Measurements from ENCODE around the gene C4orf50. TPM values are rescaled to one million over a fixed set of nuclear protein-coding genes. Genes with fewer than 3 reads are reported as not detected.

Gene C4orf50
- total and polyA plus RNA-seq, 2 experiments from 2014 or later, result not detected

GRCh38 chr4:5885733-5886132 is 132.5 kb downstream of the C4orf50 start:
- no peak overlapping the region for H3K4me2 ChIP-seq (ENCODE audit: unreplicated experiment)
- H3K27ac ChIP-seq, result no peak overlapping the region
- H3K9me3 ChIP-seq (ENCODE audit: low read depth), result no peaks in the 10 kb centered on the region
- WGBS, 2 experiments (ENCODE audit: low coverage in 1 of 2, low lambda C conversion rate in 2 of 2, missing lambda C conversion rate in 2 of 2), result 24 to 38% methylated on average over 3 of the region's 3 CpGs
- no peaks in the 10 kb centered on the region for H3K4me1 ChIP-seq (ENCODE audit: insufficient read depth)
- H3K9ac ChIP-seq, result no peak overlapping the region
- no peaks in the 10 kb centered on the region for H4K20me1 ChIP-seq (ENCODE audit: insufficient read depth)
- no peaks in the 10 kb centered on the region for H3K36me3 ChIP-seq (ENCODE audit: low read depth)
- in situ Hi-C loops (cut with MboI), result no loop called here
- H3K27me3 ChIP-seq (replicated peaks; ENCODE audit: insufficient read depth), result peaks cover 39% of the 10 kb centered on the region
- no peaks in the 10 kb centered on the region for H3F3A ChIP-seq (ENCODE audit: insufficient read depth)
- TF ChIP-seq EZH2phosphoT487 (IDR thresholded peaks at IDR 0.05; ENCODE audit: insufficient read depth, low read depth) (no peak), EZH2 (IDR thresholded peaks at IDR 0.05; ENCODE audit: insufficient read depth, poor library complexity, severe bottlenecking) (no peak)
- no peak overlapping the region for H3K4me3 ChIP-seq
- H3K9me2 ChIP-seq (ENCODE audit: insufficient read depth), result no peaks in the 10 kb centered on the region
- no peak for DNase-seq
- no peak overlapping the region for H2AFZ ChIP-seq
- no peaks in the 10 kb centered on the region for H3K79me2 ChIP-seq (ENCODE audit: insufficient read depth)

- TF ChIP-seq EZH2phosphoT487 (IDR thresholded peaks at IDR 0.05; ENCODE audit: insufficient read depth, low read depth), result no peak
- no peak for TF ChIP-seq EZH2 (IDR thresholded peaks at IDR 0.05; ENCODE audit: insufficient read depth, poor library complexity, severe bottlenecking)
- peaks cover 31% of the 10 kb centered on the region for H3K27me3 ChIP-seq (replicated peaks; ENCODE audit: insufficient read depth)
Measured at GRCh38 chr4:5884796-5885195, 133.4 kb downstream of the C4orf50 start.

GRCh38 chr4:5883916-5884315 is 134.3 kb downstream of the C4orf50 start:
- TF ChIP-seq EZH2phosphoT487 (IDR thresholded peaks at IDR 0.05; ENCODE audit: insufficient read depth, low read depth) (no peak), EZH2 (IDR thresholded peaks at IDR 0.05; ENCODE audit: insufficient read depth, poor library complexity, severe bottlenecking) (no peak)
- H3K4me3 ChIP-seq, result no peak overlapping the region
- H3K27me3 ChIP-seq (replicated peaks; ENCODE audit: insufficient read depth), result peaks cover 22% of the 10 kb centered on the region
- H4K20me1 ChIP-seq (ENCODE audit: insufficient read depth), result no peaks in the 10 kb centered on the region
- 0 to 5% methylated on average over 1 of the region's 1 CpG for WGBS, 2 experiments (ENCODE audit: low coverage in 1 of 2, low lambda C conversion rate in 2 of 2, missing lambda C conversion rate in 2 of 2)
- no peaks in the 10 kb centered on the region for H3K4me1 ChIP-seq (ENCODE audit: insufficient read depth)
- no peaks in the 10 kb centered on the region for H3K36me3 ChIP-seq (ENCODE audit: low read depth)
- H3K9me3 ChIP-seq (ENCODE audit: low read depth), result no peaks in the 10 kb centered on the region
- H3K4me2 ChIP-seq (ENCODE audit: unreplicated experiment), result no peak overlapping the region
- no peaks in the 10 kb centered on the region for H3K79me2 ChIP-seq (ENCODE audit: insufficient read depth)
- DNase-seq, result peak; percentile 7
- no peak overlapping the region for H3K9ac ChIP-seq
- in situ Hi-C loops (cut with MboI), result no loop called here
- H3K9me2 ChIP-seq (ENCODE audit: insufficient read depth), result no peaks in the 10 kb centered on the region
- no peak overlapping the region for H2AFZ ChIP-seq
- H3F3A ChIP-seq (ENCODE audit: insufficient read depth), result no peaks in the 10 kb centered on the region
- no peak overlapping the region for H3K27ac ChIP-seq

More at GRCh38 chr4:5884796-5885195, 133.4 kb downstream of the C4orf50 start:
- no peaks in the 10 kb centered on the region for H3K36me3 ChIP-seq (ENCODE audit: low read depth)
- no peaks in the 10 kb centered on the region for H3K79me2 ChIP-seq (ENCODE audit: insufficient read depth)
- H3K9ac ChIP-seq, result no peak overlapping the region
- no peak overlapping the region for H3K27ac ChIP-seq
- no peak overlapping the region for H2AFZ ChIP-seq
- H3K4me3 ChIP-seq, result no peak overlapping the region
- H4K20me1 ChIP-seq (ENCODE audit: insufficient read depth), result no peaks in the 10 kb centered on the region
- no peaks in the 10 kb centered on the region for H3K9me2 ChIP-seq (ENCODE audit: insufficient read depth)
- WGBS, 2 experiments (ENCODE audit: low coverage in 1 of 2, low lambda C conversion rate in 2 of 2, missing lambda C conversion rate in 2 of 2), result 59 to 60% methylated on average over 7 of the region's 7 CpGs
- H3F3A ChIP-seq (ENCODE audit: insufficient read depth), result no peaks in the 10 kb centered on the region
- no peak overlapping the region for H3K4me2 ChIP-seq (ENCODE audit: unreplicated experiment)
- no peaks in the 10 kb centered on the region for H3K9me3 ChIP-seq (ENCODE audit: low read depth)
- DNase-seq, result no peak
- in situ Hi-C loops (cut with MboI), result no loop called here
- H3K4me1 ChIP-seq (ENCODE audit: insufficient read depth), result no peaks in the 10 kb centered on the region

- H4K20me1 ChIP-seq (ENCODE audit: insufficient read depth), result no peaks in the 10 kb centered on the region
Measured at GRCh38 chr4:5882947-5883346, 135.3 kb downstream of the C4orf50 start.

GRCh38 chr4:5881340-5881739 is 136.9 kb downstream of the C4orf50 start:
- H3K9me2 ChIP-seq (ENCODE audit: insufficient read depth), result no peaks in the 10 kb centered on the region
- no peak overlapping the region for H3K4me3 ChIP-seq
- TF ChIP-seq EZH2phosphoT487 (IDR thresholded peaks at IDR 0.05; ENCODE audit: insufficient read depth, low read depth) (no peak), EZH2 (IDR thresholded peaks at IDR 0.05; ENCODE audit: insufficient read depth, poor library complexity, severe bottlenecking) (no peak)
- WGBS, 2 experiments (ENCODE audit: low coverage in 1 of 2, low lambda C conversion rate in 2 of 2, missing lambda C conversion rate in 2 of 2), result 2 to 9% methylated on average over 4 of the region's 4 CpGs
- no peak for DNase-seq
- H3K79me2 ChIP-seq (ENCODE audit: insufficient read depth), result no peaks in the 10 kb centered on the region
- H3K27me3 ChIP-seq (replicated peaks; ENCODE audit: insufficient read depth), result peaks cover 7% of the 10 kb centered on the region
- H3K4me1 ChIP-seq (ENCODE audit: insufficient read depth), result no peaks in the 10 kb centered on the region
- in situ Hi-C loops (cut with MboI), result no loop called here
- no peak overlapping the region for H3K27ac ChIP-seq
- no peak overlapping the region for H3K4me2 ChIP-seq (ENCODE audit: unreplicated experiment)
- no peaks in the 10 kb centered on the region for H4K20me1 ChIP-seq (ENCODE audit: insufficient read depth)
- H3K9ac ChIP-seq, result no peak overlapping the region
- no peaks in the 10 kb centered on the region for H3K36me3 ChIP-seq (ENCODE audit: low read depth)
- H2AFZ ChIP-seq, result no peak overlapping the region
- H3F3A ChIP-seq (ENCODE audit: insufficient read depth), result no peaks in the 10 kb centered on the region
- H3K9me3 ChIP-seq (ENCODE audit: low read depth), result no peaks in the 10 kb centered on the region

More at GRCh38 chr4:5882947-5883346, 135.3 kb downstream of the C4orf50 start:
- Histone ChIP-seq H3K27ac (no peak overlapping the region), H3K9me3 (ENCODE audit: low read depth) (no peaks in the 10 kb centered on the region), H3K9ac (no peak overlapping the region), H3K9me2 (ENCODE audit: insufficient read depth) (no peaks in the 10 kb centered on the region), H3K4me3 (no peak overlapping the region), H3K4me1 (ENCODE audit: insufficient read depth) (no peaks in the 10 kb centered on the region), H3K36me3 (ENCODE audit: low read depth) (no peaks in the 10 kb centered on the region), H3K4me2 (ENCODE audit: unreplicated experiment) (no peak overlapping the region), H3F3A (ENCODE audit: insufficient read depth) (no peaks in the 10 kb centered on the region), H2AFZ (no peak overlapping the region), H3K27me3 (replicated peaks; ENCODE audit: insufficient read depth) (peaks cover 16% of the 10 kb centered on the region), H3K79me2 (ENCODE audit: insufficient read depth) (no peaks in the 10 kb centered on the region)
- 52 to 53% methylated on average over 2 to 3 of the region's 3 CpGs for WGBS, 2 experiments (ENCODE audit: low coverage in 1 of 2, low lambda C conversion rate in 2 of 2, missing lambda C conversion rate in 2 of 2)
- TF ChIP-seq EZH2 (IDR thresholded peaks at IDR 0.05; ENCODE audit: insufficient read depth, poor library complexity, severe bottlenecking), result no peak
- no peak for TF ChIP-seq EZH2phosphoT487 (IDR thresholded peaks at IDR 0.05; ENCODE audit: insufficient read depth, low read depth)
- no peak for DNase-seq
- in situ Hi-C loops (cut with MboI), result no loop called here

Data from GM23248 (cell line).